Skeletal muscle tissue (tissue), 4 donors: ENCODE measurements around the gene TLR2. TPM values are rescaled to one million over a fixed set of nuclear protein-coding genes. Genes with fewer than 3 reads are reported as not detected.
A peak's percentile ranks its signal among the peaks of the same experiment; 100 is the strongest.

Experiments
- H3K27ac ChIP-seq: one replicate; pipeline ENCODE4 v1.7.0; 2013; ENCODE audit warnings: mild to moderate bottlenecking, low read depth, low read length, inconsistent platforms
- H3K27me3 ChIP-seq, 3 donors: one replicate each; pipeline ENCODE4 v1.7.0; 2013; ENCODE audit warnings: low read length in 3 of 3; ENCODE audit not compliant: control insufficient read depth in 3 of 3, insufficient read depth in 3 of 3
- H3K36me3 ChIP-seq, 3 donors: one replicate each; pipeline ENCODE4 v1.7.0; 2013; ENCODE audit warnings: low read length in 3 of 3; ENCODE audit not compliant: control insufficient read depth in 3 of 3, insufficient read depth in 3 of 3
- H3K4me1 ChIP-seq, 3 donors: one replicate each; pipeline ENCODE4 v1.7.0; 2013; ENCODE audit warnings: low read length in 3 of 3, mild to moderate bottlenecking in 3 of 3; ENCODE audit not compliant: control insufficient read depth in 3 of 3, insufficient read depth in 3 of 3
- H3K4me3 ChIP-seq, 3 donors: one replicate each; pipeline ENCODE4 v1.7.0; 2013; ENCODE audit warnings: low read length in 3 of 3
- H3K9ac ChIP-seq, 3 donors: one replicate each; pipeline ENCODE4 v1.7.0; 2013; ENCODE audit warnings: low read length in 3 of 3, mild to moderate bottlenecking in 3 of 3, moderate library complexity in 2 of 3, low read depth in 1 of 3
- H3K9me3 ChIP-seq, 3 donors: one replicate each; pipeline ENCODE4 v1.7.0; 2013; ENCODE audit warnings: low read length in 3 of 3; ENCODE audit not compliant: control insufficient read depth in 3 of 3
- total RNA-seq: library from RNA; depleted of rRNA; stranded (reverse); fragments of >200 nt; gene quantifications from one replicate; pipeline ENCODE4 v1.2.3, GENCODE V29; 2014
- donor health status: Osteomylitis.

TLR2 gene
- total RNA-seq, 1 donor from 2014 or later: 4.7 TPM

GRCh38 chr4:153679486-153679885, 4.6 kb upstream of the TLR2 start:
- no peak overlapping the region for H3K27ac ChIP-seq
- no peaks in the 10 kb centered on the region for H3K36me3 ChIP-seq
- H3K27me3 ChIP-seq: peaks cover 3 to 16% (median 10%) of the 10 kb centered on the region in 3 donors
- H3K4me1 ChIP-seq: peaks cover 6 to 8% (median 6%) of the 10 kb centered on the region in 3 donors
- no peak overlapping the region for H3K9ac ChIP-seq
- H3K4me3 ChIP-seq: no peak overlapping the region
- H3K9me3 ChIP-seq: no peaks in the 10 kb centered on the region

DNA sequence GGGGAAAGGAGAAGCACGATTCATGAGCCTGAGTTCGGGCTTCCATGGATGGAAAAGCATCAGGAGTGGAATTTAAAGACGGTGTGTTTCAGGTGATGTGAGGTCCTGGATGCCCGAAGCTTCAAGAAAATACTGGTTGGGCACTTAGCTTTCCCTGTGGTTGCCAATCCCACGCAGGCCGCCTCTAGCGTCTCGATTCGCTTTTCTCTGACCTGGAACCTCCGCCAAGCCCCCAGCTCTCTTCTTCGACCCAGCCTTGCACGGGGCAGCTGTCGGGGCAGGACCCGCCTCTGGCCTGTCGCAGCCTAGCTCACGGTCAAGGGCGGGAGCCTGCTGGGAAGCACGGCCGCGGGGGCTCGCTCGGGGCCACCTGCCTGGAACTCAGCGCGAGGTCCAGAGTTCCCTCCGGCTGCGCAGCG, 308 bp upstream of the TLR2 start:
- H3K36me3 ChIP-seq: peaks cover 0 to 2% (median 0%) of the 10 kb centered on the region in 3 donors
- peaks cover 9 to 12% (median 11%) of the 10 kb centered on the region in 3 donors for H3K4me1 ChIP-seq
- H3K4me3 ChIP-seq: peak overlapping the region; percentile 59 to 70 (median 68)
- no peaks in the 10 kb centered on the region for H3K9me3 ChIP-seq
- H3K9ac ChIP-seq: peak overlapping the region in 2 of 3 donors; percentile 50 to 53
- no peak overlapping the region for H3K27ac ChIP-seq
- H3K27me3 ChIP-seq: peaks cover 5 to 27% (median 18%) of the 10 kb centered on the region in 3 donors

DNA sequence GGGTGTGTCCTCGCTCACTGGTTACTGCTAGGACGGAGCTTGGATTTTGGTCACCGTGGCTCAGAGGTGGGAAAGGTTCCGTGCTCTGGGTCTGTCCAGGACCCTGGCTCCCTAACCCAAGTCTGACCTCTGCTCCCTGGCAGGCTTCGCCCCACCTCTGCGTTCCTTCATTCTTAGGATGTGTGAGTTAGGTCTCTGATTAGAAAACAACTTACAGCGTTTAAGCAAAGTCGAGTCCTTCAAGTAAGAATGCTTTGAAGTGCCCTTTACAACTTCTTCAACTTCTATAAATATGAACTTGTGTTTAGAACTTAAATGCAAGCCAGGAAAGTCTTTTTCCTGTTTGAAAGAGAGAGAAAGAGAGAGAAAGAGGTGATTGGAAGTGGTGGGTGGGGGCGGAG, 891 bp downstream of the TLR2 start:
- Histone ChIP-seq H3K27ac (no peak overlapping the region), H3K4me3 (peak overlapping the region; percentile 68 to 72 (median 70)), H3K9me3 (peaks cover 0 to 2% (median 0%) of the 10 kb centered on the region in 3 donors), H3K27me3 (peaks cover 5 to 27% (median 18%) of the 10 kb centered on the region in 3 donors), H3K36me3 (peaks cover 0 to 2% (median 0%) of the 10 kb centered on the region in 3 donors), H3K4me1 (peaks cover 9 to 12% (median 11%) of the 10 kb centered on the region in 3 donors), H3K9ac (peak overlapping the region in 2 of 3 donors; percentile 50 to 53)

GRCh38 chr4:153704522-153704921, 20.4 kb downstream of the TLR2 start:
- H3K9me3 ChIP-seq: no peaks in the 10 kb centered on the region
- no peaks in the 10 kb centered on the region for H3K27me3 ChIP-seq
- H3K4me1 ChIP-seq: no peaks in the 10 kb centered on the region
- H3K9ac ChIP-seq: no peak overlapping the region
- no peak overlapping the region for H3K27ac ChIP-seq
- no peak overlapping the region for H3K4me3 ChIP-seq
- H3K36me3 ChIP-seq: no peaks in the 10 kb centered on the region

GRCh38 chr4:153705743-153706468, 21.8 kb downstream of the TLR2 start:
- no peak overlapping the region for H3K27ac ChIP-seq
- no peaks in the 10 kb centered on the region for H3K36me3 ChIP-seq
- no peak overlapping the region for H3K9ac ChIP-seq
- H3K4me3 ChIP-seq: no peak overlapping the region
- no peaks in the 10 kb centered on the region for H3K9me3 ChIP-seq
- no peaks in the 10 kb centered on the region for H3K27me3 ChIP-seq
- H3K4me1 ChIP-seq: no peaks in the 10 kb centered on the region

DNA sequence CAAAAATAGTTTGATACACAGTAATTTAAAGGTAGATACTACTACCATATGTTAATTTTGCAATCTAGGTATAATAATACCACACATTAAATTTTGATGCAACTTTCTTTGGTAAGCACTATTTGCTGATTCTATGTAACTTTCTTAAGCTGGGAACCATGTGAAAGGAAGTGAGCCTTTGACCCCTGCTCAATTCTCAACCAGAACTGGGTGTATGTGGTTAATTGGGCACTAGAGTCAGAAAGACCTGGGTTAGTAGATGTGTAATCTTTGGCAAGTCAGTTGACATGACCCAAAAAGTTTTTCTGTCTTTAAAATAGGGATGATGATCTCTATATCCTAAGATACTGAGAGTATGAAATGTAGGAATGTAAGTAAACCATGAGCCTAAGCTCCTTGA, 22.4 kb downstream of the TLR2 start:
- H3K36me3 ChIP-seq: no peaks in the 10 kb centered on the region
- H3K27ac ChIP-seq: no peak overlapping the region
- no peaks in the 10 kb centered on the region for H3K9me3 ChIP-seq
- H3K27me3 ChIP-seq: peaks cover 0 to 3% (median 0%) of the 10 kb centered on the region in 3 donors
- no peaks in the 10 kb centered on the region for H3K4me1 ChIP-seq
- no peak overlapping the region for H3K4me3 ChIP-seq
- H3K9ac ChIP-seq: no peak overlapping the region

GRCh38 chr4:153710681-153711080, 26.6 kb downstream of the TLR2 start:
- H3K36me3 ChIP-seq: no peaks in the 10 kb centered on the region
- peaks cover 0 to 3% (median 0%) of the 10 kb centered on the region in 3 donors for H3K27me3 ChIP-seq
- no peak overlapping the region for H3K9ac ChIP-seq
- no peaks in the 10 kb centered on the region for H3K9me3 ChIP-seq
- H3K4me1 ChIP-seq: no peaks in the 10 kb centered on the region
- no peak overlapping the region for H3K27ac ChIP-seq
- H3K4me3 ChIP-seq: no peak overlapping the region

- Histone ChIP-seq H3K4me3 (no peak overlapping the region), H3K36me3 (no peaks in the 10 kb centered on the region), H3K9ac (no peak overlapping the region), H3K4me1 (no peaks in the 10 kb centered on the region), H3K27me3 (peaks cover 0 to 3% (median 0%) of the 10 kb centered on the region in 3 donors), H3K9me3 (no peaks in the 10 kb centered on the region), H3K27ac (no peak overlapping the region)
Measured at GRCh38 chr4:153713866-153714646, 30.0 kb downstream of the TLR2 start.

- Histone ChIP-seq H3K9ac (no peak overlapping the region), H3K27me3 (no peaks in the 10 kb centered on the region), H3K4me1 (no peaks in the 10 kb centered on the region), H3K36me3 (no peaks in the 10 kb centered on the region), H3K27ac (no peak overlapping the region), H3K9me3 (no peaks in the 10 kb centered on the region), H3K4me3 (no peak overlapping the region)
Measured at GRCh38 chr4:153722036-153722435, 38.0 kb downstream of the TLR2 start.

DNA sequence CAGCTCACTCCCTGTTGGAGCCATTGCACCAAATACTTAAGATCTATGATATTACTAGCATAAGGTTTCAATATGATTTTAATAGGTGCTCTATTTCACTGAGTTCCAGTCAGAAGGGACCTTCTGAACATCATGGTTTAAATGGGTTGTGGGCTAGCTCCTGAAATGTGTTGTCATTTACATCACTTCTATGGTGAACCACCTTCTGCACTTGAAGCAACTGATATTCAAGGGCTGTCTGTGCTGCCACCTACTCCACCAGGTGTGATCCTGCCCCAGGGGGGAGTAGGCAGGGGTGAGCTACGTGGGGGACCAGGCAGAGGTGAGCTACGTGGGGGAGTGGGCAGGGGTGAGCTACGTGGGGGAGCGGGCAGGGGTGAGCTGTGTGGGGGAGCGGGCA, 40.5 kb downstream of the TLR2 start:
- no peaks in the 10 kb centered on the region for H3K4me1 ChIP-seq
- H3K27me3 ChIP-seq: no peaks in the 10 kb centered on the region
- no peak overlapping the region for H3K27ac ChIP-seq
- H3K9ac ChIP-seq: no peak overlapping the region
- no peak overlapping the region for H3K4me3 ChIP-seq
- H3K36me3 ChIP-seq: no peaks in the 10 kb centered on the region
- H3K9me3 ChIP-seq: no peaks in the 10 kb centered on the region
